ENCODE results near the gene RHBDD1.

DNA sequence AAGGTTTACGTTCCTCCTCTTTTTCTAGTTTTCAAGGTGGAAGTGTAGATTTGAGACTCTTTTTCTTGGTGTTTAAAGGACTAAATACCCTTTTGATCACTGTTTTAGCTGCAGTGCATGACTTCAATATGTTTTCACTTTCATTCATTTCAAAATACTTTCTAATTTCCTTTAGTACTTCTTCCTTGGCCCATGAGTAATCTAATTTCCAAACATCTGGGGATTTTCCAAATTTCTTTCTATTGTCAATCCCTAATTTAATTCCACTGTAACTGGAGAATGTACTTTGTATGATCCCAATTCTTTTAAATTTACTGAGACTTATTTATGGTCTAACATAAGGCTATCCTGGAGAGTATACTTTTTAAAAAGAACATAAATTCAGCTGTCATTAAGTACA, 3.8 kb upstream of the RHBDD1 start:
- TF ChIP-seq POLR2A (IDR thresholded peaks at IDR 0.05) (no peak), EP300 (IDR thresholded peaks at IDR 0.05) (no peak), POLR2AphosphoS5 (IDR thresholded peaks at IDR 0.05) (no peak)
- TF ChIP-seq, protein P1, sequence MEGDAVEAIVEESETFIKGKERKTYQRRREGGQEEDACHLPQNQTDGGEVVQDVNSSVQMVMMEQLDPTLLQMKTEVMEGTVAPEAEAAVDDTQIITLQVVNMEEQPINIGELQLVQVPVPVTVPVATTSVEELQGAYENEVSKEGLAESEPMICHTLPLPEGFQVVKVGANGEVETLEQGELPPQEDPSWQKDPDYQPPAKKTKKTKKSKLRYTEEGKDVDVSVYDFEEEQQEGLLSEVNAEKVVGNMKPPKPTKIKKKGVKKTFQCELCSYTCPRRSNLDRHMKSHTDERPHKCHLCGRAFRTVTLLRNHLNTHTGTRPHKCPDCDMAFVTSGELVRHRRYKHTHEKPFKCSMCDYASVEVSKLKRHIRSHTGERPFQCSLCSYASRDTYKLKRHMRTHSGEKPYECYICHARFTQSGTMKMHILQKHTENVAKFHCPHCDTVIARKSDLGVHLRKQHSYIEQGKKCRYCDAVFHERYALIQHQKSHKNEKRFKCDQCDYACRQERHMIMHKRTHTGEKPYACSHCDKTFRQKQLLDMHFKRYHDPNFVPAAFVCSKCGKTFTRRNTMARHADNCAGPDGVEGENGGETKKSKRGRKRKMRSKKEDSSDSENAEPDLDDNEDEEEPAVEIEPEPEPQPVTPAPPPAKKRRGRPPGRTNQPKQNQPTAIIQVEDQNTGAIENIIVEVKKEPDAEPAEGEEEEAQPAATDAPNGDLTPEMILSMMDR (IDR thresholded peaks at IDR 0.05): no peak
